Suprapubic skin (tissue), 3 donors: Measurements from ENCODE around the gene CCM2.

Experiments
- CTCF ChIP-seq, 2 donors: fragments of 200-600 bp in 1 of 2; fragments of 450-650 bp in 1 of 2; sonication (generic) in 1 of 2; IDR thresholded peaks; one replicate each; pipeline ENCODE4 v1.5.1; 2016 to 2019; ENCODE audit warnings: antibody characterized with exemption in 2 of 2, mild to moderate bottlenecking in 1 of 2, moderate library complexity in 1 of 2
- EP300 ChIP-seq: sonication (generic); formaldehyde crosslinking; IDR thresholded peaks from one replicate; pipeline ENCODE4 v1.6.1; 2017; ENCODE audit warnings: antibody characterized with exemption
- POLR2A ChIP-seq, 2 donors: fragments of 450-650 bp; IDR thresholded peaks; one replicate each; pipeline ENCODE4 v1.6.1; 2017; ENCODE audit warnings: antibody characterized with exemption in 2 of 2, mild to moderate bottlenecking in 2 of 2, moderate library complexity in 2 of 2

- TF ChIP-seq CTCF (IDR thresholded peaks at IDR 0.05) (no peak), POLR2A (IDR thresholded peaks at IDR 0.05) (no peak), EP300 (no peak)
These were observed 107.4 kb downstream of the CCM2 start for GRCh38 chr7:45107356-45107755.
